GM08714 (cell line): ENCODE results near the gene SLC44A4.
"Not testable (repeated sequence)": the region's sequence is repeated elsewhere in the genome, so short reads cannot be mapped to it uniquely, and the experiment has no call there.

Experiments
- H3K4me3 ChIP-seq: fragments of 200-500 bp; sonication (Bioruptor generic); 2 replicates; pipeline ENCODE4 v1.5.1; 2014; ENCODE audit warnings: mild to moderate bottlenecking, low read length, inconsistent platforms
- ZNF274 ChIP-seq: IDR thresholded peaks from 2 replicates; pipeline ENCODE4 v1.6.1; 2012; ENCODE audit warnings: mild to moderate bottlenecking, low read depth, low read length

The SLC44A4 gene

DNA sequence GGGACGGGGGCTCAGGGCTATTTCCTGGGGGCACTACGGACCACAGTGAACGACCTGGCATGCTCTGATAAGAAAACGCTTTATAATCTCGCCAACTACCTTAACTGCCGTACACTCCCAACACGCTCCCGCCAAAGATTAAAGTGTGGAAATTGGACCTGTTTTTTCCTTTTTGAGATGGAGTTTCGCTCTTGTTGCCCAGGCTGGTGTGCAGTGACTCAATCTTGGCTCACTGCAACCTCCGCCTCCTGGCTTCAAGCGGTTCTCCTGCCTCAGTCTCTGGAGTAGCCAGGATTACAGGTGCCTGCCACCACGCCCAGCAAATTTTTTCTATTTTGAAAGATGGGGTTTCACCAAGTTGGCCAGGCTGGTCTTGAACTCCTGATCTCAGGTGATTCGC is 346 bp upstream of the SLC44A4 start:
- no peak overlapping the region for H3K4me3 ChIP-seq
- no peak for TF ChIP-seq ZNF274

DNA sequence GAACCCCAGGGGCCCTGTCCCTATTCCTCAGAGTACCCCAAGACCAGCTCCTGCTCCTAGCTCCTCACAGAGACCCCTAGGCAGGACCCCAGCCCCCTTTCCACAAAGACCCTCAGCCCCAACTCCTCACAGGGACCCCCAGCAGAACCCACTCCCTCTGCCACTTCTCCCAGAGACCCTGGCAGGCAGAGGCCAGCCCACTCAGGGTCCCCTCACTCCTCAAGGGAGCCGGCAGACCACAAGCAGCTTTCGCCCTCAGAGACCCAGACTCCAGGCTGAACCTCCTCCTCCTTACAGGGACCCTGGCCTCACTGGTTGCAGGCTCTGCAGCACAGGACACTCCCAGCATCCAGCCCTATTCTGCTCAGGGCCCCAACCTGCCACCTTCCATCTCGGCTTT is 575 bp downstream of the SLC44A4 start:
- no peak for TF ChIP-seq ZNF274
- no peak overlapping the region for H3K4me3 ChIP-seq

DNA sequence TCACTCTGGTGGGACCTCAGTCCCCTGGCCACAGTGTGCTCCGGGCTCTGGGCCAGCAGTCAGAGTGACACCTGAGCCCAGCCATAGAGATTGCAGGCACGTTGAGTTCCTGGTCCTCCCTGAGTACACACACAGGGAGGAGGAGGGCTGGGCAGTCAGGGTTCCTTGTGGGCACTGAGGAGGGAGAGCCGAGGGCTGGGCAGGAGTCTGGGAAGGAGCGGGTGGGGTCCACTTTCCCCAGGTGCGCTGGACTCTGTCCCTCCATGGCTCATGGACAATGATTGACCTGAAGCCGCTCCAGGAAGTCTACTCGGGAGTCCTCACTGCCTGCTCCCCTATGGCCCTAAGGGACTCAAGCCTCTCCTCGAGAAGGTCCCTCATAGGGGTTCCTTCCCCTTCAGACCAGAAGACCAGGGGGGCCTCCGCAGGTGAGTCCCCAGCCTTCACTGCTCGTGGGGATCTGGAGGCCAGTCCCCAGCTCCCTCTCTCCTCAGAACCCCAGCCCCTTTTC is 1.1 kb downstream of the SLC44A4 start:
- H3K4me3 ChIP-seq: no peak overlapping the region
- no peak for TF ChIP-seq ZNF274

DNA sequence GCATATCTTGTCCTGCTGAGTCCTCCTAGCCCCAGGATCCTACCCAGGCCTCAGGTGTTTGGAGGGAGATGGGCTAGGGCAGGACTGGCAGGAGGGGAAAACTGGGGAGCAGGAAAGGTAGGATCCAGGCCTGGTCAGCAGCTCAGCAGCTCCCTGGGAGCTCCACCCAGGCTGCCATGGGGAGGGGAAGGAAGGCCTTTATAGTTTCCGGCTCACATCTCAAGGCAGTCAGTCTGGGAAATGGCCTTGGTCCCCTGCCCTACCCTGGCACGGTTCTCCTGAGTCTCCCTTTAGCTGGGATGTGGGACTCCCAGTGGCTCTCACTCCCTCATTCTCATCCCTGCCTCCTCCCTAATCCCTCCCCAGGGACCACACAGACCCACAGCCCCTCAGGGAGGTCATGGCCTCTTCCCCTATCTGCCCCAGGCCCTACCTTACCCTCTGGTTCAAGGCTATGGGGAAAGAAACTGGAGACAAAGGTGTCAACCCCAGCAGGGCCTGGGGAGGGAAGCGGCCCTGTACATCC is 1.6 kb downstream of the SLC44A4 start:
- no peak for TF ChIP-seq ZNF274

DNA sequence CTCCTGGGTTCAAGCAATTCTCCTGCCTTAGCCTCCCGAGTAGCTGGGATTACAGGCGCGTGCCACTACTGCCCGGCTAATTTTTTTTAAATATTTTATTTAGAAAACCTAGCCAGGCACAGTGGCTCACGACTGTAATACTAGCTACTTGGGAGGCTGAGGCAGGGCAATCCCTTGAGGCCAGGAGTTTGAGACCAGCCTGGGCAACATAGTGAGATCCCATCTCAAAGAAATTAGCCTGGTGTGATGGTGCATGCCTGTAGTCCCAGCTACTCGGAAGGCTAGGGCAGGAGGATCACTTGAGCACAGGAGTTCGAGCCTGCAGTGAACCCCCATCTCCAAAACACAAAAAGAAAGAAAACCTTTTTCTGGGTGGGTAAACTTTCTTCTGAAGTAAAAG is 2.4 kb downstream of the SLC44A4 start:
- H3K4me3 ChIP-seq: no peak overlapping the region
- TF ChIP-seq ZNF274: no peak

More for the DNA sequence above, 1.6 kb downstream of the SLC44A4 start:
- no peak overlapping the region for H3K4me3 ChIP-seq

DNA sequence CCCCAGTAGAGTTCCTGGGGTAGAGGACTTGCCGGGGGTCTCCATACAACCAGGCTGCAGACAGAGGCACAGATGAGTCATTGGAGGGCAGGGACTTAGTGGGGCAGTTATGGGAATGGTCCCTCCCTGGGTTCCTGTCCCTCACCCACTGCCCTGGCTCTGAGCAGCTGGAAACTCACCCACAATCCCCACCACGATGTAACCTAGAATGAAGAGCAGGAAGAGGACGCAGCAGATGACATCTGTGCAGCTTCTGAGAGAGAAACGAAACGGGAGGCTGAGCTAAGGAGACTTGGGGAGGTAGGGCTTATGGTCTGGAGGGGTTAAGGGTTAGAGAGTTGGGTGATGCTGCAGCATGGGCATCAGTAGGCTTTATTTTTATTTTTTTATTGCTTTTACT is 2.9 kb downstream of the SLC44A4 start:
- TF ChIP-seq ZNF274: no peak
- no peak overlapping the region for H3K4me3 ChIP-seq

DNA sequence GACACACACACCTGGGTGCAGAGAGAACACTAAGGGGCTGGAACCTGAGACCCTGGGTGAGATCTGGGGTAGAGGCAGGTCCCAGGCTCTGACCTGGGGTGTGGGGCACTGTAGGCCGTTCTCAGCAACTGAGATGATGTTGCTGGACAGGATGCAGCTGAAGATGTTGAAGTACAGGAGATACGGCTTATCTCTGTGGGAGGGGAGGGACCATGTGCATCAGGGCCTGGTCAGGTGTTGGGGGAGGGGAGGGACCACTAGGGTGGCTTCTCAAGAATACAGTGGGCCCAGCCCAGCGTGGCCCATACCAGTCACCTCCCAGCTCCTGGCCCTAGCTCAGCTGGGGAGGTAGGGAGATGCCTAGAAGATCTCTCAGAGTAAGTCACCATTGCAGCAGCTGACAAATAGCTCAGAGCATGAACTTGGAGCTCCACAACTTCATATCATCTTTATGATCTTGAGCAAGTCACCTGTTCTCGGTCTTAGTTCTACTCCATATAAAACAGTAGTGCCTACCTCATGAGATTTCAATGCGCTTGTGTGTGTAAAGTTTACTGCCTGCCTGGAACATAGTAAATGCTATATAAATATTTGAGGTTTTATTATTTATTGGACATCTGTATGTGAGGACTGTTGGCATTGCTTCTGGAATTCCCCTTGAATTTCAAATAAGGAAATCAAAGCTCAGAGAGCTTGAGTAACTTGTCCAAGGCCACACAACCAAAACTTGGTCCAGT is 3.8 kb downstream of the SLC44A4 start:
- no peak overlapping the region for H3K4me3 ChIP-seq
- TF ChIP-seq ZNF274: no peak

DNA sequence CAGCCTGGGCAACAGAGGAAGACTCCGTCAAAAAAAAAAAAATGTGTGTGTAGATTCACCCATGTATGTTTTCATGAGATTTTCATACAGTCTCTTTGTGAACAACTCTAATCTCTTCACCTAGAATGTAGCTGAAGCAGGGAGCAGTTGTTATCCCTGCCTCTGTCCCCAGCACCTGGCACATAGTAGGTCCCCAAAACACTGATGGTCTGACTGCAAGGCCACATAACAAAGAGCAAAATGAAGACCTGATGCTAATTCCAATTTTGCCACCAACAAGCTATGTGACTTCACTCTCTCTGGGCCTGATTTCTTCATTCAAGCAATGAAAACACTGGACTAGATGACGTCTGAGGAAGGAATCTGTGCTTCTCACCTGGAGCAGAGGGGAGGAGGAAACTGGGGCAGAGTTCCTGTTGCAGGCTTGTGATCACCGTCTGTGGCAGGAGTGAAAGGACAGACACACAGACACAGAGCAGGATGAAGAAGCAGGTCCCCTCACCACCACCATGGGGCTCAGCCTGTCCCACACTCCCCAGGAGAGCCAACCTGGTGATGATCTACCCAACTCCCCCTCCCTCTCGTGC is 4.6 kb downstream of the SLC44A4 start:
- H3K4me3 ChIP-seq: no peak overlapping the region
- TF ChIP-seq ZNF274: no peak

DNA sequence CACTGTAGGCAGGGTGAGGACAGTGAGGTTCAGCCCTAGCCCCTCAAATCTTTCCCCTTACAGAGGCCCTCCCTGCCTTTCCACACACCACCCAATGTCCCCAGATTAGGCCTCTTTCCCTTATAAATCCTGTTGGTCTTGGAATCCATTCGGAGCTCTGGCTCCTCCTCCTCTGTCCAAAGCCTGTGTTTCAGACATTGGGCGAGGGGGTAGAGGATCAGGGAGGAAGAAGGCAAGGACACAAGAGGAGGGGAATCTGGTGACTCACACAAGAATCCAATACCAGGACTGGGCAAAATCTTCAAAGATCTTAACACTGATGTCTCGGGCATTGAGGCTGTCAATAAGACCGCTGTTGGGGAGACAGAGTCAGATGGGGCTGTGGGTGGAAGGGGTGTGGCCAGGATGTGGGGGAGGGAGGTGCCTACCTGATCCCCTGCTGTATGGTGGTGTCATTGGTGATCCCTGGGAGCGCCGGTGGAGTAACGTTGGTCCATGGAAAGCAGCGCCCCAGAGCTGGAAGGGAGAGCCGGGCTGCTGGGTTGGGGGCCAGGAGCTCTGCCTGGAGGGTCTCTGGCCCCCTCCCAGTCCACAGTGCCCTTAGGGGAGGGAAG is 7.6 kb downstream of the SLC44A4 start:
- TF ChIP-seq ZNF274: no peak
- no peak overlapping the region for H3K4me3 ChIP-seq

DNA sequence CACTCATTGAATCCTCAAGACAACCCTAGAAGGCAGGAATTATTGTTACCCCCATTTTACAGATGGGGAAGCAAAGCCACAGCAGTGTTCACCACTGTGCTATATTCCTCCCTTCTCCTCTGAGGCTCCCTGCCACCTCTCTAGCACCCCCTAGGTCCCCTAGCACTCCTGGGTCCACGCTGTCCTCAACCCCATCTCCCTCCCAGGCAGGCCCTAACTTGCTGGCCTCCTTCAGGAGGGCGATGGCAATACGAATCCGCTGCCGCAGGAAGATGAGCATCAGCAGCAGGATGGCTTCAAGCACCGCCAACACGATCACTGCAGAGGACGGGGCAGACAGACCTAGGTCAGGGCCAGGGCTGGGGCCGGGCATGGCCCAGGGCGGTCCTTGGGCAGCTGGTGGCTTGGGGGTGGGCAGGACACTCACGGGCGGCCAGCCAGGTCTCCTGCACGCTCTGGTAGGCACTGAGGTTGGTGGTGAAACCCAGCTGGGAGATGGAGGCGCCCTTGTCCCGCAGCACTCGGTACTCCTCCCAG is 8.3 kb downstream of the SLC44A4 start:
- TF ChIP-seq ZNF274: no peak
- no peak overlapping the region for H3K4me3 ChIP-seq

DNA sequence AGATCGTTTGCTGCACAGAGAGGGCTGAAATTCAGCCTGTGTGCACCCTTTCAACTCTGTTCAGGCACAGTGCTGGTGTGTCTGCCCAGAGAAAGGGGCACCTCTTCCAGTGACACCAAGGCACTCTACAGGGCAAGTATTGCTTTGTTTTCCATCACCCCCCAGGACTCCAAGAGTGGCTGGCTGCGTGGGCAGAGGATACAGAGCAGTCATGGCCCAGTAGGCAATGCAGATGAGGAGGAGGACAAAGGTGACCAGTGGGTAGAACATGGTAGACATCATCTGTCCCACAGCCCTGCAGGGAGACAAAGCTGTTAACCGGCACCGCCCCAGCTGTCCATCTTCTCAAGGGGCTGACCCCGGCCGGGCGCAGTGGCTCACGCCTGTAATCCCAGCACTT is 9.5 kb downstream of the SLC44A4 start:
- TF ChIP-seq ZNF274: no peak
- H3K4me3 ChIP-seq: no peak overlapping the region

DNA sequence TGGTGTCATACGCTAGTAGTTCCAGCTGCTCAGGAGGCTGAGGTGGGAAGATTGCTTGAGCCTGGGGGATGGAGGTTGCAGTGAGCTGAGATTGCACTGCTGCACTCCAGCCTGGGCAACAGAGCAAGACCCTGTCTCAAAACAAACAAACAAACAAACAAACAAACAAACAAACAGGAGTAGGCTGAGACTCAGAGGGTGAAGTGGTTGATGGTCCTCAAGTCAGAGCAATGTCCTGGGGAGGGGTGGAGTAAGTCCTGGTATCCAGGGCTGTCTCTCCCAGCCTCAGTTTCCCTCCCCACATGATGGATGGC is 10.2 kb downstream of the SLC44A4 start:
- not testable (repeated sequence) for H3K4me3 ChIP-seq

DNA sequence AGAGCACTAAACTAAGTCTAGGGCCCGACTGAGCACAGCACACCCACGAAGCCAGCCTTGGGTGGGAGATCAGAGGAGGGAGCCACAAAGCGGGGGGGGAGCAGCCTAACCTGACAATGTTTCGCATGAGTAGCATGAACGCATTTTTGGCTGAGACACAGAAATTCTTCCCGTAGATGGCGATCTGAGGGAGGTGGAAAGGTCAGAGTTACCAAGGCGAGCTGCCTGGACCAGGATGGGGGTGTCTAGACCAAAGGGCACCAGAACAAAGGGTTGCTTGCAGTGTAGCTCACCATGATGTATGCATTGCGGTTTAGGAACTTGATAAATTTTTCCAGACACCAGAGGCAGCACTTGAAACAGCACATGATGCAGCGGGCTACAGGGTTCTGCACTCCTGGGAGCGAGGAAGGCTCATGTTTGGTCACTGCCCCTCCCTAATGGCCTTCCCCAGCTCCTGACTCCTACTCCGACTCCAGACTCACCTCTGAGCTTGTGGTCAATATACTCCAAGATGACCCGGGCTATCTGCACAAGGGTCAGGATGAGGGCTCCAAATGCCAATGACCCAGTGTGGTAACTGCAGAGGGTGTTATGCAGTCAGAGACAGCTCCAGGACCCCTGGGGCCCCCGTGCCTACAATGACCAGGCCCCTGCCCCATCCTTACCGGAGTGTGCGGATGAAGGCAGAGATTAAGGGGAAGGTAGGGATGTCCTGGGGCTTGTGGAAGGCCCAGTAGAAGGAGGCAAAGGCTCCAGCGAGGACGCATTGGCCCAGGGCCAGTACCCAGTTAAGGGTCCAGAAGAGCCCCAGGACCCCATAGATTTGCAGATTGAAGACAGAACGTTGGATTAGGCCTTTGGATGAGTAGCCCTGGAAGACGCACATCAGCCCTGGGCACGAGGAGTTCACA is 13.3 kb downstream of the SLC44A4 start:
- TF ChIP-seq ZNF274: no peak
- no peak overlapping the region for H3K4me3 ChIP-seq

DNA sequence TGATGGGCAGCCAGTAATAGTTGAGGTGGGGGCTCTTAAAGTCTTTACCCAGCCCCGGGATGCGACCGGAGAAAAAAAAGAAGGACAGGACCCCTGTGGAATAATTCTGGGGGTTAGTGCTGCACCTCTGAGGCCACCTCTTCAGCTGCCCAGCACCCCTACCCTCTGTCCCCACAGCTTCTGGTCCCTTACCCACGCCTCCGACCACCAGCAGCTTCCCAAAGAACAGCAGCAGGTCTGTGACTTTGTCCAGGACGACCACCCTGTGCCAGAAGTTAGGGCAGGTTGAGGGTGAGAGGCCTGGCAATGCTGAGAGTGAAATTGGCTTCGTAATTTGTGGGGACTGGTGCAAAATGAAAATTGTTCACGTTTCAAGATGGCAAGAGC is 14.0 kb downstream of the SLC44A4 start:
- no peak for TF ChIP-seq ZNF274
- H3K4me3 ChIP-seq: no peak overlapping the region

DNA sequence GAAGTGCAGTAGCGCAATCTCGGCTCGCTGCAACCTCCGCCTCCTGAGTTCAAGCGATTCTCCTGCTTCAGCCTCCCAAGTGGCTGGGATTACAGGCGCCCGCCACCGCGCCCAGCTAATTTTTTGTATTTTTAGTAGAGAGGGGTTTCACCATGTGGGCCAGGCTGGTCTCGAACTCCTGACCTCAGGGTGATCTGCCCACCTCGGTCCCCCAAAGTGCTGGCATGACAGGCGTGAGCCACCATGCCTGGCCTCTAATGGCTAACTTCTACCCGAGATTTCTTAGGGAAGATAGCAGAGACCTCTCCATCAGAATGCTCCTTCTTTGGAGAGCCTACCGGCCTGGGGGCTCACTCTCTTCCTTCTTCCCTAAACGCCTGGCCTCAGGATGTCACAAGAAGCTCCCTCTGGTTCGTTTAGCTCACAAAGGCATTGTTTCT is 14.7 kb downstream of the SLC44A4 start:
- peak overlapping the region; percentile 71 for H3K4me3 ChIP-seq
